Measurements from ENCODE around the gene CBLN3. TPM values are rescaled to one million over a fixed set of nuclear protein-coding genes. Genes with fewer than 3 reads are reported as not detected.

CBLN3 gene
- polyA plus RNA-seq, 1 donor = 2.4 TPM

DNA sequence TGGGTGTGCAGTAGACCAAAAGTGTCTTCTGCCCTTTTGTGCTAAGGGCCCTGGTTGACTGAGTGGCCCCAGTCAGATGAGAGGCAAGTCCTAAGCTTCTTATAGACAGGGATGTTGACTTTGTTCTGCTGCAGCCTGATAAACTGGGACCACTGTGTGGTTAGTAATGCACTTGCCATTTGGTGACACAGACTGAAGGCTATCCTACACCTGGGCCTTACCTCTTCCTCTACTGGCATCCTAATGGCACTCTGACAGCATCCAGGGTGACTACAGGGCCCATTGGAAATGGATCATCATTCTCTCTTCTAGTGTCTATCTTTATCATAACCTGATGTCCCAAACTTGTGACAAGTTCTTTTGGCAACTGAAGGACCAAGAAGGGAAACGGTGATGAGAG, 9.8 kb upstream of the CBLN3 start:
- DNase-seq (ENCODE audit: low read depth) = no peak

DNA sequence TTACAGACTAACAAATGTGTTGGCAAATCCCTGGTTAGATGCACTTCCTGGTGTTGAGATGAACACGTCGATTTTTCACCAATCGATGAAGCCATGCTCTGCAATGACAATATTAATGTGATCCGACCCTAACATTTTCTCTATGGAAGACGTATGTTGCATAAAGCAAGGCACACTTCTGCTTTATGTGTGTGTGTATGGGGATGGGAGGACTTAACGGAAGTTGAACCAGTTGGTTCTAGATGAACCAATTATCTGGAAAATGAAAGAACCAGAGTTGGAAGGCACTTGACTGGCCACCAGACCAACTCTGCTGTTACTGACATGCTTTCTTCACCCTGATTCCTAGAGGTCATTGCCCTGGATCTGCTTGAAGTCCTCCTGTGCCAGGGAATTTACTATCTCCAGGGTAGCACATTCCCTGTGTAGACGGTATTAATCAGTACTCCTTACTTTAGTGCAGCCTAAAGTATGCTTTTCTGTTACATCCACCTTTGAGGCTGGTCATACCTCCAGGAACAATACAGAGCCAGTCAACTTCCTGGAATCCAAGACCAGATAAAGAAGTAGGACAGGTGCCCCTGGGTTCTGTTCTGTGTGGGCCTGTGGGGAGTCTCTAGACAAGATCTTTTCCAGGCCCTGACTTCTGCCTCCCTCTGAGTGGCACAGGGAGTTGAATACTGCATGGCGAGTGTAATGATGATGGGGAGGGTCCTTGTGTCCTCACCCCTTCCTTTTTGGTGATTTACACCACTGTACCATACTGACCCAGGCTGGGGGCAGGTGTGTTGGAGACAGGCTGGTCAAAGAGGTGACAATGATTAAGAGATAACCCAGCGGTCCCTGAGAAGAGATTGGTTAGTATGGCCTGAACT, 9.0 kb upstream of the CBLN3 start:
- no peak for DNase-seq (ENCODE audit: low read depth)

DNA sequence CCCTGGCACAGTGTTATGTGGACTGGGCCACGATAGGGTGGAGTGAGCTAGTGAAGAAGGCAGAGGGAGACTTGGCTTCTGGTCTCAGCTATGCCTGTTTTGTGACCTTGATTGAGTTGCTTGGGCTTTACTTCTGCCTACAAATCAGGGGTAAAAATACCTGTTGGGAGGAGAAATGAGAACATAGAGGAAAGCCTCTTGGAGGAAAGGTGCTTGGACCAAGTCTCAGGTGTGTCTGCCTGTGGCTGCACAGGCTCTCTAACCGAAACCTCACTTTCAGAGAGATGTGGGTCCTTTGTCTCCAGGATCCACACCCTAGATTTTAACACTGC, 8.2 kb upstream of the CBLN3 start:
- DNase-seq (ENCODE audit: low read depth) = no peak

DNA sequence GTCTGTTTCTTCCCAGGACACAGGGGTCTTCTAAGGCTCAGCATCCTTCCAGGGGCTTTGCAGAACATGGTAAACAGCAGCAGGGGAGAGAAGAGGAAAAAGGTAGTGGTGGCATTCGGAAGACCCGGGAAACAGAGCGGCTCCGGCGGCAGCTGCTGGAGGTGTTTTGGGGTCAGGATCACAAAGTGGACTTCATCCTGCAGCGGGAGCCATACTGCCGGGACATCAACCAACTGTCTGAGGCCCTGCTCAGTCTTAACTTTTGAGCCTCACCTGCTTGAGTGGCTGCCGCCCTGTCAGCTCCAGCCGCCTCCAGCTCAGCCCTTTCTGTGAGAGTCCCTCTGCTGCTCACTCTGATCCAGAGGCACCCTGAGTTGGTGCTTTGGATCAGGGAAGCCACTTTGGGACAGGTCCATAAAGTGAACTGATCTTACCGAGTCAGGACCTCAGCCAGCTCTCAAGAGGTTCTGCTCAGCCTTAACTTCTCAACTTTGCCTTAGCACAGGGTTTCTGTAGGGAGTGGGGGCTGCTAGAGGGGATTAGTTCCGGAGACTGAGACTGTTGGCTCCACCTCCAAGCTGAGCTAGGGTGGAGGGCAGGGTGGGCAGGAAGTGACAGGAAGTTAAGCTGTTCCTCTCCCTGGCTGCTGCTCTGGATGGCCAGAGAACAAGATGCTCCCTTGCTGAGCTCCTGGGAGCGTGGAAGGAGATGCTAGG, 7.7 kb upstream of the CBLN3 start:
- DNase-seq (ENCODE audit: low read depth) = no peak

DNA sequence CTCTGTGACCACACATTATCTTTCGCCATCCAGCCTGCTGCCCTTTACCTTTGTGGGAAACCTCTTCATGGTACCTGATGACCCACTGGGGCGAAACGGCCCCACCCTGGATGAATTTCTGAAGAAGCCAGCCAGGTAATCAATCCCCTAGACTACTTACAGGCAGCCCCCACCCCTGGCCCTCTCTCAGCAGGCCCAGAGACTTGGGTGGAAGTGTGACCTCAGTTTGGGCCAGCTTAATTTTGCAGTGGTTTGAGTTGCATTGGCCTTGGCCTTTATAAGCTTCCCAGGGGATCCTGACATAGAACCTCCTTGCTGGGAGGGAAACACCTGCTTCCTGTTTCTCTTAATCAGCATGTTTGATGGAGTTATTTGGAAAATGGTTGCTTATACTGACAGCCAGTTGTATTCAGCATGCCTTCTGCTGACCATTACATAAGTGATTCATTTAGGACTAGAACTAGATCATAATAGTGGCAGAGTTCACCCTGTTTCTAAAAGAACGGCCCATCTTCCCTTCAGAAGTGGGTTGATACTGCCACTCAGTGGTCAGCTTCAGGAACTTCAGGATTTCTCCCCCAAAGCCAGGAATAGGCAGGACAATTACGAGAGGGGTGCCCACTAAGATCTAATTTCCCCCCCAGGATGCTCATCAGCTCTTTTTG, 7.0 kb upstream of the CBLN3 start:
- DNase-seq (ENCODE audit: low read depth) = peak; percentile 62

DNA sequence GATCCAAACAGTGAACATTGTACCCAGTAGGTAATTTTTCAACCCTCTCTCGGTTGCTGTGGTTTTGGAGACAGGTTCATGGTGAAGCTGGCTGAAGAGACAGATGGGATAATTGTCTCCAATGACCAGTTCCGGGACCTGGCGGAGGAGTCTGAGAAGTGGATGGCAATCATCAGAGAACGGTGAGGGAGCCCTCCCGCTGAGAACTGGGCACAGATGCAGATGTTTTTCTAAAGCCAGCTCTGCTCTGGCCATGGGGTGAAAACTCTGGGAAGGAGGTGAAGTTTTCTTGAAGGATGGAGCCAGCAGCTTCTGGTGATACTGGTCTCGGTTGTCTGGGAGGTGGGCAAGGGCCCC, 6.5 kb upstream of the CBLN3 start:
- no peak for DNase-seq (ENCODE audit: low read depth)

DNA sequence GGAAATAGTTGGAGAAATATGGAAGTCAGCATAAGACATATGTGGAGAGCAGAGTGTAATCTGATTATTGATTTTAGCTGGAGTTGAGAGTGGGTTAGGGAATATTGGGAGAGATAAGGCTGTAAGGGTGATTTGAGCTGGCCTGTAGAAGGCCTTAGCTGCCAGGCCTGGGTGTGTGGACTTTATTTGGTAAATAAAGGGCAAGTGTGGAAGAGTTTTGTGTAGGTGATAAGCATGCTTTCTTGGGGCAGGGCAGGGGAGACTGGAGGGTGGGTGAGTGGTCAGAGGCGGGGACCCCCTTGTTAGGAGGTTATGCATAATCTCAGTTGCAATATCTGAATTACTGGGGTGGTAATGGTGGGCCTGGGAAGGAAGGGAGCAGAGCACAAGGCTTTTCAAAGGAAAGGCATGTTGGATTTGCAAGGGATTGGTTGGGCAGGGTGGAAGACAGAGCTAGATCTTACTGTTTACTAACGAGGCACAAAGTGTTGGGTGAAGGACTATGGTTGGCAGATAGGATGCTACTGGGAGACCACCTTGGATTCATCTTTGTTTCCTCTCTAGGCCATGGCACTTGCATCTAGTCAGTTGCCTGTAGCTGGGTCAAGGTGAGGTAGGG, 5.8 kb upstream of the CBLN3 start:
- no peak for DNase-seq (ENCODE audit: low read depth)

DNA sequence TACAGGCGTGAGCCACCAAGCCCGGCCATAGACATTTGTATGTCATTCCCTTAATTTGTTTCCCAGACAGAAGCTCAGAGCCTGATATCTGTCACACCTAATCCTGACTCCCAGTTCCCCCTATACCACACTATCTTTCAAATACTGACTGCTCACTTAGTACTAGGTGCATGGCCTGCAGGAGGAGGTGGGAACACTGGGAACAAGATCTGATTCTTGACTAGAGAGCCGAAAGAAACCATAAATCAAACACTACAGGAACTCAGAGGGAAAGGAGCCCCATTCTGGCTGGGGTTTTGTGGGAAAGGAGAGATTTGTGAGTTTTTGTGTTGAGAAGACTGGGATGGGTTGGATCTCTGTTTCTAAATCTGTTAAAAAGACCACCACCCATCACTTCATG, 5.2 kb upstream of the CBLN3 start:
- no peak for DNase-seq (ENCODE audit: low read depth)

DNA sequence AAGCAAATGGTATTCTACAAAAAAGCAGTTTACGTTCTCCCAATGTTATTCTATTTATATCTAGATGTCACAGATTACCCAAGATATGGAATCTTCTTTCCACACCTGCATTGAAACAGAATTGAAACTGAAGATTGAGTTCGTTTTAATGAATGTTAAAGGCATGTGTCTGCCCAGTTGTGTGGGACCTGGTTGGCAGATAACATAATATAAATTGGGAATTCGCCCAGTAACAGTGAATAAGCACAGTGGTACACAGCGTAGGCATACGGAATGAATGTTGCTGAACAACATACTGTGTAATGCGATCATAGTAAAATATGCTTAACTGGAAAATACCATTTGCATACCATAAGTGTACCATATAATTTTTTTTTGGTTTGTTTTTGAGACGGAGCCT, 4.6 kb upstream of the CBLN3 start:
- DNase-seq (ENCODE audit: low read depth) = no peak

DNA sequence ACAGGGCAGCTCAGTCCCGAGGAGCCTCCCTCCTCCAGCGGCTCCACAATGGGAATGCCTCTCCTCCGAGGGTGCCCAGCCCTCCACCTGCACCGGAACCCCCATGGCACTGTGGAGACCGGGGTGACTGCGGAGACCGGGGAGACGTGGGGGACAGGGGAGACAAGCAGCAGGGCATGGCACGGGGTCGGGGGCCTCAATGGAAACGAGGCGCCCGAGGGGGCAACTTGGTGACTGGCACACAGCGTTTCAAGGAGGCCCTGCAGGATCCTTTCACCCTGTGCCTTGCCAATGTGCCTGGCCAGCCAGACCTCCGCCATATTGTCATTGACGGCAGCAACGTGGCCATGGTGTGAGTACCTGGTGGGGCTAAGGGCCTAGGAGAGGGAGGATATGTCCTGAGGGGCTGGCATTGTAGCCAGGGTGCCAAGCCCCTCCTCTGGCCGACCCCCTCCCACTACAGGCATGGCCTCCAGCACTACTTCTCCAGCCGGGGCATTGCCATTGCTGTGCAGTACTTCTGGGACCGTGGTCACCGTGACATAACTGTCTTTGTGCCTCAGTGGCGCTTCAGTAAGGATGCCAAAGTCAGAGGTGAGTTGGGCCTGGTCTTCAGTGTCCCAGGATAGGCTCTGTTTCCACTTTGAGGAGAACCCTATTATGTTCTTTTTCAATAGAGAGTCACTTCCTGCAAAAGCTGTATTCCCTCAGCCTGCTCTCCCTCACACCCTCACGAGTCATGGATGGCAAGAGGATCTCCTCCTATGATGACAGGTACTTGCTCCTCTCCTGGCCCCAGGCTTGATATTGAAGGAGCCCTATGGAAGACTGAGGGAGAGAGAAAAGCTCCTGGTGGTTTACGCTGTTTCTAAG, 3.0 kb upstream of the CBLN3 start:
- DNase-seq (ENCODE audit: low read depth) = no peak

DNA sequence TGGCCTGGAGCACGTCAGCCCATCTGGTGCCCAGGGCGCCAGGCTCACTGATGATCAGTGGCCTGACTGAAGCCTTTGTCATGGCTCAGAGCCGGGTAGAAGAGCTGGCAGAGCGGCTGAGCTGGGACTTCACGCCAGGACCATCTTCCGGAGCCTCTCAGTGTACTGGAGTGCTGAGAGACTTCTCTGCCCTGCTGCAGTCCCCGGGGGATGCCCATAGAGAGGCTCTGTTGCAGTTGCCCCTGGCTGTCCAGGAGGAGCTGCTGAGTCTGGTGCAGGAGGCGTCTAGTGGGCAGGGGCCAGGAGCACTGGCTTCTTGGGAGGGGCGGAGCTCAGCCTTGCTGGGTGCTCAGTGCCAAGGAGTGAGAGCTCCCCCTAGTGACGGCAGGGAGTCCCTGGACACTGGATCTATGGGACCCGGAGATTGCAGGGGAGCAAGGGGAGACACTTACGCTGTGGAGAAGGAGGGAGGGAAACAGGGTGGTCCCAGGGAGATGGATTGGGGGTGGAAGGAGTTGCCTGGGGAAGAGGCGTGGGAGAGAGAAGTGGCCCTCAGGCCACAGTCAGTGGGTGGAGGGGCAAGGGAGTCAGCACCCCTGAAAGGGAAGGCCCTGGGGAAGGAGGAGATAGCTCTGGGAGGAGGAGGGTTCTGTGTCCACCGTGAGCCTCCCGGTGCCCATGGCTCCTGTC, 2.2 kb upstream of the CBLN3 start:
- peak; percentile 67 for DNase-seq (ENCODE audit: low read depth)

DNA sequence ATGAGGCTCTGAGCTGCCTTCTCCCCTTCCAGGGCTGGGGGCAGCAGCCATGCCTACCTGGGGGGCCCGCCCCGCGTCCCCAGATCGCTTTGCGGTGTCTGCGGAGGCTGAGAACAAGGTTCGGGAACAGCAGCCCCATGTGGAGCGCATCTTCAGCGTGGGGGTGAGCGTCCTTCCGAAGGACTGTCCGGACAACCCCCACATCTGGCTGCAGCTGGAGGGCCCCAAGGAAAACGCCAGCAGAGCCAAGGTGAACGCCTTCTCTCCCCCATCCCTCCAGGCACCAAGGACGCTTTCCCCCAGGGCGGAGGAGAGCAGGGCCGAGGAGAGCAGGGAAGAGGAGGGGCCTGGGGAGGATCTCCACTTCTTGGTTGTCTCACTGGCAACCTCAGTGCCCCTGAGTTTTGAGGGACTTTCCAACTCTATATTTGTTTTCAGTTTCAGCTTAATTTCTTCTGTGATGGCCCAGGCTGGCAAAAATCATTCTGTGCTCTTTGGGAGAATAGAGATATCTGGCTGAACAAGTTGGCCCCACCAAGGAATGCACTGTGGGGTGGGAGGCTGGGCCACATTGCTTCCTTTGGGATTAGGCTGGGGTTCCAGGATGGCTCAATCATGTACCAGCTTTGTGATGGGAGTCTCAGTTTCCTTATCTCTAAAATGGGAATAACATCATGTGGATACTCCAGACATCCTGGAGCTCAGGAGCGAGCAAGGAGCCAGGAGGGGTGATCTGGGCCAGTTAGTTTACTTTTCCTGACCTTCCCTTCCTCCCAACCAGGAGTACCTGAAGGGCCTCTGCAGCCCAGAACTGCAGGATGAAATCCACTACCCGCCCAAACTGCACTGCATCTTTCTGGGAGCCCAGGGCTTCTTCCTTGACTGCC, 1.5 kb upstream of the CBLN3 start:
- no peak for DNase-seq (ENCODE audit: low read depth)

DNA sequence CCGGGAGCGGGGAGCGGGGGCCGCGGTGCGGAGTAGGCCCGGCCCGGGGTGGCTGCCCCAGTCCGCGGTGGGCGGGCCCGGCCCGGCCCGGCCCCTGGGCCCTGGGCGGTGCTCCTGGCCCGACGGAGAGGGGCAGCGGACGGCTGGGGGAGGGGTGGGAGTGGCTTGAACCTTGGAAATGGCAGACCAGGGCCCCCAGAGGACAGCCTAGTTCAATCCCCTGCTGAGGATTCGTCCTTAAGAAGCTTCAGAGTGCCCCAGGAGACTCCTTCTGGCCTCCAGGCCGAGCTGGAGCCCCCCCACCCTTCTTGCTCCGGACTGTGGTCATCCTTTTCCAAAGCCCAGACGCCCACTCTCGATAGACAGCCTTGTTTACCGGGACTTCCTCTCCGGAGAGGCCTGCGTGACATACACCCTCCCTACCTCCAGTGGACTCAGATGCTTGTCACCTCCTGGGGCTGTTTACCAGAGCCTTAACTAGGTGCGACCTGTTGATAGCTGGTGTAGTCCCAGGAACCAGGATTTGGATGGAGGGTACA, 744 bp upstream of the CBLN3 start:
- DNase-seq (ENCODE audit: low read depth) = no peak

DNA sequence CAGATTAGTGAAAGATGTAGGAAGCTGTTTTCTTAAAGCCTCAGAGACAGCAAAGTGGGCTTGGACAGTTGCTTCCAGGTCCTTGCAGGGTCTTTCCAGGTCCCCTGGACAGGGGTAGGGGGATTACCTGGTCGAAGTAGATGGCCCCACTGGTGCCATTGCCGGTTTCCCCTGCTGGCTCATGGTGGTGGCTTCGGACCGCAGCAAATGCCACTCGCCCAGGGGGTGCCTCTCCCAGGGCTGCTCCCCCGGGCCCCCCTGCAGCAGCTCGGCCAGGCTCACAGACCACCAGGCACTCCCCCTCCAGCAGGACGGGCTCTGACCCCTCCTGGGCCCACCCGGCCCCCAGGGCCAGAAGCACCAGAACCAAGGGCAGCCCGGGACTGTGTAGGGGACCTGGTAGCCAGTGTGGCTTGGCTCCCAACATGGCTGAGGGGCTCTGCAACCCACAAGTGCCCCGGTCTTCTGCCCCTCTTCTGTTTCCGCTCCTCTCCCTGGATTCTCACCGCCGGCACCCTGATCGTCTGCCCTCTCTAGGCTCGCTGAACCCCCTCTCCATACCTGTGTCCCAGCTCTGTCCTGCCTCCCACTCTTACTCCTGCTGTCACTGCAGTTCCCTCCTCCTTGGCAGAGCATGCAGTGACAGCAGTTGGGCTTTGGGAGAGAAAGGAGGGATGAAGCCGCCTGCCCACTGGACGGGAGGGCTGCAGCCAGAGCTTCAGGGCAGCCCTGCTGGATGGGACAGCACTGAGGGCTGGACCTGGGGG, 657 bp downstream of the CBLN3 start:
- no peak for DNase-seq (ENCODE audit: low read depth)

DNA sequence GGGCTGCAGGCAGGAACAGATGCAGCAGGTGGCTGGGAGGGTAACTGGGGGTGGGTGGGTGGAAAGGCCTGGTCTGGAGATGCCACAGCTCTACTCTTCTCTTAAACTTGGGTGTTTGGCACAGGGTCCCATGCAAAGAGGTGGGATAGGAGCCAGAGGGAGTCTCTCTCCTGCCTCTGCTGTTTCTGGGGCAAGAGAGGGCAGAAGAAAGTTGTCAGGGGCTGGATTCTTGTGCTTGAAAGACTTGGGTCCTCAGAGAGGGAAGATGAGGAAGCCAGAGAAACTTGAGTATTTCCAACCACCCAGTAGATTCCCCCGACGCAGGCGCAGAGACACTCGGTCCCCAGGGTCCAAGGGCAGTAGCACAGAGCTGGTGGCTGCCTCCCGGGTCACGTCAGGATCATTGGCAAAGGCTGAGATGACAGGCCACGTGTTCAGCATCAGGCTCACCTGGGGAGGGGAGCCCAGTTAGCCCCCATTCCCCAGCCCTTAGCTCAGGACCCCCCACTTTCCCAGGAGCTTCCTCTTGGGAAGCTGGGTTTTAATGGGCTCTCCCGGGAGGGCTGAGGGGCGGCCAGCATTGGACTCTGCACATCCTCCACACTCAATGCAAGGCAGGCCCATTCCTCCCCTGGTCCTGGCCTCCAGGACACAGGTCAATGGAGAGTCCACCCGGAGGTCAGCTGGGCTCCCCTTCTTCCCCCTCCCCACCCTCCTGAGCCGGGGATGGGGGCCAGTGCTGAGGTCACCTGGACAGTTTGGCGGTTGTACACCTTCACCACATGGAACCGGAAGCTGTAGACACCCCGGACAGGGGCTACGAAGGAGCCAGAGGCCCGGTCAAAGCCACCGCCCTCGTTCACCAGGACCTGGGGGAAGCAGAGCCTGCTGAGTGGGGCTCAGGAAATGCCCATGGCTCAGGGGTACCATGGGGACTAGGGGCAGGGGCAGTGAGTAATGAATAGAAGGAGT, 1.6 kb downstream of the CBLN3 start:
- DNase-seq (ENCODE audit: low read depth) = no peak

DNA sequence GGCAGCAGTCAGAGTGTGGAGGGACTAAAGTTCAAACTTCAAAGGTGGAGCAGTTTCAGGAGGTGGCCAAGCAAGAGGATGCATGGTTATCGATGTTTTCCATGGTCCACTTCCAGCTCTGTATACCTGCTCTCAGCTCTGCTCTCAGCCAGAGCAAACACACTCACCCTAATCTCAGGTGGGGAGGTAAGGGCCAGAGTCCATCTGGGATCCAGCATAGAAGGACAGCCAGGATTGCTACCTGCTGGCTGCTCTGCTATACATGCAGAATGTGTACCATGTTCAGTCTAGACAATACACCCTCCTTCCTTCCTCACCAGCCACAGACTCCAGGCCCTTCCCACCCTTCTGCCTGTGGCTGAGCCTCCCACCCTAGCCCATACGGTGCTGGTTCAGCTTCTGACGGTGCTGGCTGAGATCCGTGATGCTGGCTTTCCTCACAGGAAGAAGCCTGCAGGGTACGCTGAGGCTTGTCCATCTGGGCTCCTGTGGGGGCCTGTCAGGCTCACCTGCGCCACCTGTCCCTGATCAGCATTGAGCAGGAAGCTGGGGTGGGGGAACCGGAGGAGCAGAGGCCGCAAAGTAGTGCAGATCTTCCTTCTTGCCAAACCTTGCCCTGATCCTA, 2.4 kb downstream of the CBLN3 start:
- DNase-seq (ENCODE audit: low read depth) = no peak

Measured in forelimb muscle (tissue), 1 donor.